ENCODE data around the gene AMZ1. TPM values are rescaled to one million over a fixed set of nuclear protein-coding genes. Genes with fewer than 3 reads are reported as not detected.

The AMZ1 gene
- total and polyA plus RNA-seq, 11 donors, result 0.01 to 0.48 (median 0.05) TPM; not detected in 6

DNA sequence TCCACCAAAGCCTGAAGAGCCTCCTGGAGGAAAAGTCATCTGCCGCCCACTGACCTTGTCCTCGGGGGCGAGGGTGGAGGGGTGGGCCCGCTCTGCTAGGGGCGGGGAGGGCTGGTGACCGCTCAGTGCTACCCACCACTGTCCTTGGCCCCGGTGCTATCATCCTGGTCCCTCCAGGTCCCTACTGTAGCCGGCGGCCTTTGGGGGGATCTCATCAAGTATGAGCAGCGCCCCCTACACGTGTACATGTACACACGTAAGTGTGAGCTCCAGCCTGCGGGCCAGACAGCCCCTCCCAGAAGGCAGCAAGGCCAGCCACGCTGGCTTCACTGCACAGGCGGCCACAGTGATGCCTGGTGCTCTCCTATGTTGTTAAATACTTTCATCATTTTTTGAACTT lies 36.7 kb upstream of the AMZ1 start:
- Histone ChIP-seq H3K27ac (no peak overlapping the region), H3K4me3 (no peak overlapping the region), H3K4me1 (peaks cover 0 to 4% (median 0%) of the 10 kb centered on the region in 12 donors), H3K27me3 (no peaks in the 10 kb centered on the region), H3K36me3 (peaks cover 0 to 76% (median 16%) of the 10 kb centered on the region in 9 donors), H3K9me3 (no peaks in the 10 kb centered on the region)
- intact Hi-C loops (cut with DNase I), result no loop called here
- peak in 1 of 4 donors; percentile 4 for ATAC-seq
- peak in 2 of 5 donors; percentile 18 to 48 for DNase-seq
- 70 to 91% (median 89%) methylated on average over 10 to 15 of the region's 15 CpGs for WGBS, 4 donors
- TF ChIP-seq POLR2A (IDR thresholded peaks at IDR 0.05), result no peak
- TF ChIP-seq, protein P1, sequence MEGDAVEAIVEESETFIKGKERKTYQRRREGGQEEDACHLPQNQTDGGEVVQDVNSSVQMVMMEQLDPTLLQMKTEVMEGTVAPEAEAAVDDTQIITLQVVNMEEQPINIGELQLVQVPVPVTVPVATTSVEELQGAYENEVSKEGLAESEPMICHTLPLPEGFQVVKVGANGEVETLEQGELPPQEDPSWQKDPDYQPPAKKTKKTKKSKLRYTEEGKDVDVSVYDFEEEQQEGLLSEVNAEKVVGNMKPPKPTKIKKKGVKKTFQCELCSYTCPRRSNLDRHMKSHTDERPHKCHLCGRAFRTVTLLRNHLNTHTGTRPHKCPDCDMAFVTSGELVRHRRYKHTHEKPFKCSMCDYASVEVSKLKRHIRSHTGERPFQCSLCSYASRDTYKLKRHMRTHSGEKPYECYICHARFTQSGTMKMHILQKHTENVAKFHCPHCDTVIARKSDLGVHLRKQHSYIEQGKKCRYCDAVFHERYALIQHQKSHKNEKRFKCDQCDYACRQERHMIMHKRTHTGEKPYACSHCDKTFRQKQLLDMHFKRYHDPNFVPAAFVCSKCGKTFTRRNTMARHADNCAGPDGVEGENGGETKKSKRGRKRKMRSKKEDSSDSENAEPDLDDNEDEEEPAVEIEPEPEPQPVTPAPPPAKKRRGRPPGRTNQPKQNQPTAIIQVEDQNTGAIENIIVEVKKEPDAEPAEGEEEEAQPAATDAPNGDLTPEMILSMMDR (IDR thresholded peaks at IDR 0.05), result peak in 1 of 12 donors; percentile 27

DNA sequence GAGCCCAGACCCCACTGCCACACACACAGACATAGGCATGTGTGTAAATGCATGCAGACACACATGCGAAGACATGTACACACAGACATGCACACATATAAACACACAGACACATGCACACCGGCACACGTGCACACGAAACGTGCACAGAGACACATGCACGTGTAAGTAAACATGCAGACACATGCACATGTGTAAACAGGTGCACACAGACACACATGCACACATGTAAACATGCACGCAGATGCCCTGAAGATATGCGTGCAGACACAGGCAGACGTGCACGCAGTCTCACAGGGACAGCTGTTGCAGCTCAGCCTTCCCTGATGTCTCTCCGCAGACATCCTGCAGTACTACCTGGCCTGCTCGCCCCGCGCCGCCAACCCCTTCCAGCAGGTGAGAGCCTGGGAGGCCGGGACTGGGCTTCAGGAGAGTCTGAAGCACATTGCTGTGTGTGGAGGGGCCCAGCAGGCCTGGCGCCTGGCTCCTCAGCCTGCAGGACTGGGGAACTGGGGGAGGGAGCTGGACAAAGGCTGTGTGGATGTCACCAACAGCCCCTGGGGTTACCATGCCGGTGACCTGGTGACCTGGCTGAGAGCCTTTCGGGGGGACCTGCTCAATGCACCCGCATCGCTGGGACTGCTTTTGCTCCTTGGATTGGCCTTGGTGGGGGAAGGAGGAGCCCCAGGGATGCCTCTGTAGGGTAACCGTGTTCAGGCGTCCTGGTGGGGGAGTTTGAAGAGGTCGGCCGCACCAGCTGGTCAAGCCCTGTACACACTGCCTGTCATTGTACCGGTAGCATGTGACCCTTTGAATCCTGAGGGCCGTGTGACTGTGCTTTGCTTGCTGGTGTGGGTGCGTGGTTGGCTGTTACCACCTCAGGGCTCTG lies 35.9 kb upstream of the AMZ1 start:
- Histone ChIP-seq H3K36me3 (peaks cover 0 to 81% (median 21%) of the 10 kb centered on the region in 9 donors), H3K9me3 (no peaks in the 10 kb centered on the region), H3K27me3 (no peaks in the 10 kb centered on the region), H3K4me1 (peaks cover 0 to 4% (median 0%) of the 10 kb centered on the region in 12 donors), H3K4me3 (no peak overlapping the region), H3K27ac (no peak overlapping the region)
- intact Hi-C loops (cut with DNase I), result no loop called here
- ATAC-seq (no peak), DNase-seq (peak in 2 of 5 donors; percentile 28 to 59)
- TF ChIP-seq POLR2A (IDR thresholded peaks at IDR 0.05), result no peak
- TF ChIP-seq, protein P1 (IDR thresholded peaks at IDR 0.05), result no peak
- WGBS, 4 donors, result 91 to 96% (median 92%) methylated on average over 19 to 28 of the region's 28 CpGs

DNA sequence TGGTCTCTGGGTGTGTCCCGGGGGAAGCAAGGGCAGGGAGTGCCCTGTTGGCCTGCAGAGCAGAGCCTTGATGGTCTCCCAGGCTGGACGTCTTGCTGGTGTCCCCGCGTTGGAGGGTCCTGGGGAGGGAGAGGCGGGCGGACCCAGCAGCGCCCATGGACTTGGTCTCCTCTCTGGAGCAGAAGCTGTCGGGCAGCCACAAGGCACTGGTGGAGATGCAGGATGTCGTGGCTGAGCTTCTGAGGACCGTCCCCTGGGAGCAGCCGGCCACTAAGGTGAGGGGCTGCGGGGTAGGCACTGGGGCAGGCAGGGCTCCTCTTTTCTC lies 35.3 kb upstream of the AMZ1 start:
- Histone ChIP-seq H3K27ac (no peak overlapping the region), H3K27me3 (no peaks in the 10 kb centered on the region), H3K4me3 (no peak overlapping the region), H3K4me1 (no peaks in the 10 kb centered on the region), H3K36me3 (peaks cover 0 to 79% (median 20%) of the 10 kb centered on the region in 9 donors), H3K9me3 (no peaks in the 10 kb centered on the region)
- peak in 2 of 5 donors; percentile 16 to 55 for DNase-seq
- intact Hi-C loops (cut with DNase I), result no loop called here
- ATAC-seq, result no peak
- 90 to 94% (median 93%) methylated on average over 2 to 12 of the region's 12 CpGs for WGBS, 4 donors
- no peak for TF ChIP-seq POLR2A (IDR thresholded peaks at IDR 0.05)
- TF ChIP-seq, protein P1 (IDR thresholded peaks at IDR 0.05), result no peak

DNA sequence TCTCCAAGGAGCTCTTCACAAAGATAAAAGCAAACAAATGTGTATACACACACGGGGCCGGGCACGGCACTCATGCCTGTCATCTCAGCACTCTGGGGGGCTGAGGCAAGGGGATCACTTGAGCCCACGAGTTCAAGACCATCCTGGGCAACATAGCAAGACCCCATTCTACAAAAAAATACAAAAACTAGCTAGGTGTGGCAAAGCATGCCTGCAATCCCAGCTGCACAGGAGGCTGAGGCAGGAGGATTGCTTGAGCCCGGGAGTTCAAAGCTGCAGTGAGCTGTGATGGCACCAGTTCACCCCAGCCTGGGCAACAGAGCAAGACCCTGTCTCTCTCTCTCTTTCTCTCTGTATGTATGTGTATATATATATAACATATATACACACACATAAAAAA lies 33.9 kb upstream of the AMZ1 start:
- no peak for ATAC-seq
- no peaks in the 10 kb centered on the region for H3K9me3 ChIP-seq
- H3K27me3 ChIP-seq, result no peaks in the 10 kb centered on the region
- no peak overlapping the region for H3K27ac ChIP-seq
- no peaks in the 10 kb centered on the region for H3K4me1 ChIP-seq
- intact Hi-C loops (cut with DNase I), result no loop called here
- TF ChIP-seq POLR2A (IDR thresholded peaks at IDR 0.05), result no peak
- TF ChIP-seq, protein P1 (IDR thresholded peaks at IDR 0.05), result no peak
- H3K4me3 ChIP-seq, result no peak overlapping the region
- WGBS, 4 donors, result 68 to 83% (median 75%) methylated on average over 5 of the region's 5 CpGs
- peak in 1 of 5 donors; percentile 46 for DNase-seq
- H3K36me3 ChIP-seq, result peaks cover 0 to 83% (median 13%) of the 10 kb centered on the region in 9 donors
